AG09319 (cell line): ENCODE data around the gene CDH23.

Experiments used
- DNase-seq: peaks from one replicate; pipeline ENCODE4 v3.0.0-alpha.2; 2010; ENCODE audit warnings: low read depth; ENCODE audit errors: extremely low read depth
- CTCF ChIP-seq: IDR thresholded peaks from 2 replicates; pipeline ENCODE4 v1.5.1; 2011; ENCODE audit warnings: low read depth, mild to moderate bottlenecking, inconsistent platforms, low read length, moderate library complexity

Gene CDH23

GRCh38 chr10:71475243-71475871, 78.6 kb downstream of the CDH23 start:
- no peak for TF ChIP-seq CTCF
- DNase-seq = no peak

- no peak for TF ChIP-seq CTCF
These were observed 79.7 kb downstream of the CDH23 start for GRCh38 chr10:71476228-71477011.

GRCh38 chr10:71478173-71478572, 81.5 kb downstream of the CDH23 start:
- no peak for TF ChIP-seq CTCF
- no peak for DNase-seq

More at GRCh38 chr10:71476228-71477011, 79.7 kb downstream of the CDH23 start:
- DNase-seq = no peak

GRCh38 chr10:71478813-71479365, 82.2 kb downstream of the CDH23 start:
- DNase-seq = no peak
- no peak for TF ChIP-seq CTCF

DNA sequence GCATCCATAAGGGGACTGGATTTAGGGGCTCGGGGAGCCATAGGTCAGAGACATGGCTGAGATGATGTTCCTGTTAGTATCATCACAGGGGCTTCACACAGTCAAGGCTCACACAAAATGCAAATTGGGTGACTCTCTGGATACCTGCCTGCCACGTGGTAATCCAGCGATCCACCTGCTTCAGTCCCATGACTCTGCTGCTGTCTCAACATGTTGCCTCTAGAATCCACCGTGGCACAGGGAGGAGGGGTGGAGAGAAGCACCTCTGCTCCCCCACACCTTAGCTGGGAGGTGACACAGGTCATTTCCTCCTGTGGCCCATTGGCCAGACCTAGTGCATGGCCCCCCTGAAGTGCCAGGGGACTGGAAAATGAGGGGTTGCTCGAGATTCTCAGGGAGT, 83.1 kb downstream of the CDH23 start:
- no peak for DNase-seq
- TF ChIP-seq CTCF = no peak

DNA sequence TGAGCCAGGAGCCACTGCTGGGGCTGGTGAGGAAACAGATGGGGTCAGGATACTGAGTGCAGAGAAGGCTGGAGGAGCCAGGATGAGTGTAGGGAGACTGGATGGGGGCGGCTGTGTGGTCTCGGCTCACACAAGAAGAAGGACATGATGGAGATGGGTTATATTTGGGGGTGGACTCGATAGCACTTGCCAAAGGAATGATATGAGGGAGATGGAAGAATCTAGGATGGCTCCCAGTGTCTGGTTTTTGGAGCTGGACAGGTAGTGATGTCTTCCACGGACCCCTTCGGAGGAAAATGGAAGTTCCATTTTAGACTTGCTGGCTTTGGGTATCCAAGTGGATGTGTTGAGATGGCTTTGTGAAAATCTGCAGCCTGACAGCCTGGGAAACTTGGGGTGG, 83.9 kb downstream of the CDH23 start:
- DNase-seq = no peak
- no peak for TF ChIP-seq CTCF

DNA sequence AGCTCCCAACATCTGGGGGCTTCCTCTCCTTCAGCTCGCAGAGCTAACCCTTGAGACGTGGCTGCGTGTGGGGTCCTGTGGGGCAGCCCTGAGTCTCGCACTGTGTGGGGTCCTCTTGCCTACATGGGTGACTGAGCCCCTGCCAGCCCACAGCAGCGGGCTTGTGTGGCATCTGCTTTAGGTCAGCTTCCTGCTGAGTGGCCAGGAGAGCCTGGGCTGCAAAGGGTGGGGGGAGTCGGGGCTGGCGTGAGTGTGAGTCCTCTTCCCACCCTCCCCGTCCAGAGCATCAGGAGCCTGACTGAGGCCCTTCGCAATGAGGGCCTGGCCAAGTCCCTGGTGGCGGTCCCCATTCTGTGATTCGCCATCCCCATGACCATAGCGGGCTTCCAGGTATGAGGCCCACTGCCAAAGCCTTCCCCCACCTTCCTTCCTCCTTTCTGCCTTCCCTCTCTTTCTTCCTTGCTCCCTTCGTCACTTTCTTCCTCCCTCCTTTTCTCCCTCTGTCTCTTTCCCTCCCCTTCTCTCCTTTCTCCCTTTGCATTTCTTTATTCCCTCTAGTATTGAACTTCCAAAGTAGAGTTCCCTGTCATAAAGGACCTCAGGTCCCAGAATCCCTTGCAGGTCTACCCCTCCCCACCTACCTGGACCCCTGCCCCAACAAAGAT, 85.2 kb downstream of the CDH23 start:
- no peak for DNase-seq
- no peak for TF ChIP-seq CTCF
